Type B pancreatic cell (in vitro differentiated cells): ENCODE measurements around the gene HDDC3. TPM values are rescaled to one million over a fixed set of nuclear protein-coding genes. Genes with fewer than 3 reads are reported as not detected.
"Not testable (repeated sequence)": the region's sequence is repeated elsewhere in the genome, so short reads cannot be mapped to it uniquely, and the experiment has no call there.

Experiments used
- DNase-seq: peaks from one replicate; pipeline ENCODE4 v3.0.0; 2021; ENCODE audit warnings: mixed read lengths; ENCODE audit not compliant: unreplicated experiment; ENCODE audit errors: extremely low spot score
- H3K27ac Mint-ChIP-seq: 2 replicates; pipeline ENCODE4 v1.8.0; 2021; ENCODE audit warnings: mild to moderate bottlenecking, mixed read lengths
- H3K27me3 Mint-ChIP-seq: 2 replicates; pipeline ENCODE4 v1.8.0; 2021; ENCODE audit warnings: mixed read lengths
- H3K36me3 Mint-ChIP-seq: 2 replicates; pipeline ENCODE4 v1.8.0; 2021; ENCODE audit warnings: mixed read lengths
- H3K4me1 Mint-ChIP-seq: one replicate; pipeline ENCODE4 v1.8.0; 2021; ENCODE audit warnings: mixed read lengths; ENCODE audit not compliant: unreplicated experiment
- H3K4me3 Mint-ChIP-seq: 2 replicates; pipeline ENCODE4 v1.8.0; 2021; ENCODE audit warnings: mild to moderate bottlenecking, mixed read lengths
- H3K9me3 Mint-ChIP-seq: 2 replicates; pipeline ENCODE4 v1.8.0; 2021; ENCODE audit warnings: mixed read lengths
- total RNA-seq: library from RNA; stranded (reverse); gene quantifications from 2 replicates; pipeline ENCODE4 v1.2.1, GENCODE V29; 2021; ENCODE audit warnings: low replicate concordance
- TF ChIP-seq, protein P1 (sequence below): fragments of 200-600 bp; sonication (generic); conservative IDR thresholded peaks from 2 replicates; pipeline ENCODE4 v1.5.0; 2021; ENCODE audit warnings: antibody characterized with exemption, mild to moderate bottlenecking

Gene HDDC3
- total RNA-seq, 1 donor from 2014 or later = 16.8 TPM

DNA sequence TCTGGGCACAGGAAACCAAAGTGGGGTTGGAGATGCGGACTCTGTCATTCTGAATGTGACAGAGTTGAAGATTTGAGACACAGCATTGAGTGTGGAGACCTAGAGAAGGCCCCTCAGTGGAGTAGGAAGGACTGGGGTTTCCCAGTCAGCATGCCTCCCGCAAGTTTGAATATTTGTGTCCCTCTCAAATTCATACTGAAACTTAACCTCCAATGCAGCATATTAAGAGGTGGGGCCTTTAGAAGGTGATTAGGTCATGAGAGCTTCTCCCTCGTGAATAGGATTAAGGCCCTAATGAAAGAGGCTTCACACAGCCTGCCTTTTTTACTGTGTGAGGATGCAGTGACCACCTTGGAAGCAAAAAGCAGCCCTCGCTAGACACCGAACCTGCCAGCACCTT is 8.0 kb downstream of the HDDC3 start:
- H3K36me3 Mint-ChIP-seq = peaks cover 5% of the 10 kb centered on the region
- H3K27ac Mint-ChIP-seq = no peak overlapping the region

DNA sequence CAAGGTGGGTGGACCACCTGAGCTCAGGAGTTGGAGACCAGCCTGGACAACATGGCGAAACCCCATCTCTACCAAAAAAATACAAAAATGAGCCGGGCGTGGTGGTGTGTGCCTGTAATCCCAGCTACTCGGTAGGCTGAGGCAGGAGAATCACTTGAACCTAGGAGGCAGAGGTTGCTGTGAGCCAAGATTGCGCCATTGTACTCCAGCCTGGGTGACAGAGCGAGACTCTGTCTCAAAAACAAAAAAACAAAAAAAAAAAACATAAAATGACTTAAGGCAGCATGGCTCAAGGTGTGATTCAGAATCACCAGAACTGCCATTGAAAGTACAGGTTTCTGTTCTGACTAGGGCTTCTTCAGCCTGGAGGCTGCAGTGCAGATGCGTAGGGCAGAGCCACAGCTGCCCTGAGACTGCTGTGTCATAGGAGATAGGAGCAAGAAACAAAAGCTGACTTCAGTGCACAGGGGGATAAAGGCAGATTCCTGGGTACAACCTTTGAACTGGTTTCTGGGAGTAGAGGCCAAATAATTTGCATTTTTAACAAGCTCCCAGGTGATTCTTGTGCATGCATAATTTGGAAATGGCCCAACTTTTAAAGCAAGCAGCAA is 9.5 kb downstream of the HDDC3 start:
- not testable (repeated sequence) for H3K9me3 Mint-ChIP-seq, DNase-seq, H3K36me3 Mint-ChIP-seq, H3K4me1 Mint-ChIP-seq, H3K4me3 Mint-ChIP-seq, H3K27ac Mint-ChIP-seq, H3K27me3 Mint-ChIP-seq

More for the DNA sequence above, 8.0 kb downstream of the HDDC3 start:
- DNase-seq = no peak
- TF ChIP-seq, protein P1, sequence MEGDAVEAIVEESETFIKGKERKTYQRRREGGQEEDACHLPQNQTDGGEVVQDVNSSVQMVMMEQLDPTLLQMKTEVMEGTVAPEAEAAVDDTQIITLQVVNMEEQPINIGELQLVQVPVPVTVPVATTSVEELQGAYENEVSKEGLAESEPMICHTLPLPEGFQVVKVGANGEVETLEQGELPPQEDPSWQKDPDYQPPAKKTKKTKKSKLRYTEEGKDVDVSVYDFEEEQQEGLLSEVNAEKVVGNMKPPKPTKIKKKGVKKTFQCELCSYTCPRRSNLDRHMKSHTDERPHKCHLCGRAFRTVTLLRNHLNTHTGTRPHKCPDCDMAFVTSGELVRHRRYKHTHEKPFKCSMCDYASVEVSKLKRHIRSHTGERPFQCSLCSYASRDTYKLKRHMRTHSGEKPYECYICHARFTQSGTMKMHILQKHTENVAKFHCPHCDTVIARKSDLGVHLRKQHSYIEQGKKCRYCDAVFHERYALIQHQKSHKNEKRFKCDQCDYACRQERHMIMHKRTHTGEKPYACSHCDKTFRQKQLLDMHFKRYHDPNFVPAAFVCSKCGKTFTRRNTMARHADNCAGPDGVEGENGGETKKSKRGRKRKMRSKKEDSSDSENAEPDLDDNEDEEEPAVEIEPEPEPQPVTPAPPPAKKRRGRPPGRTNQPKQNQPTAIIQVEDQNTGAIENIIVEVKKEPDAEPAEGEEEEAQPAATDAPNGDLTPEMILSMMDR = no peak
- H3K27me3 Mint-ChIP-seq = no peaks in the 10 kb centered on the region
- no peaks in the 10 kb centered on the region for H3K9me3 Mint-ChIP-seq
- H3K4me3 Mint-ChIP-seq = no peak overlapping the region
- no peaks in the 10 kb centered on the region for H3K4me1 Mint-ChIP-seq

DNA sequence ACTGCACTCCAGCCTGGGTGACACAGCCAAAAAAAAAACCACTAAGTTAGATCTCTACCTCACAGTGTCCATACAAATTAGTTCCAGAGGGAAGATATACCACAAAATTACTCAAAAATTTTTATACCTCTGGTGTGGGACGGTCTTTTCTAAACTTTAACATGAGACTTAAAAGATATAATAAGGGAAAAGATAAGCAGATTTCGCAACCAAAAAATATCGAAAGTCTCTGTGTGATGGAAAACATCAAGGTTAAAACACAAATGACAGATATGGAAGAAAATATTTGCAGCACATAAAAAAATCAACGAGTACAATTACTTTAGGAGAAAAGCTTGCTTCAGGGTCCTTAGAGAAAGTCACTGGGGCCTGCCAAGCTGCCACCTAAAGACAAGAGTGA is 10.5 kb downstream of the HDDC3 start:
- Mint-ChIP-seq H3K4me1 (no peaks in the 10 kb centered on the region), H3K36me3 (peaks cover 8% of the 10 kb centered on the region), H3K27me3 (no peaks in the 10 kb centered on the region), H3K4me3 (no peak overlapping the region), H3K9me3 (no peaks in the 10 kb centered on the region), H3K27ac (no peak overlapping the region)
- no peak for DNase-seq
- TF ChIP-seq, protein P1 = no peak

DNA sequence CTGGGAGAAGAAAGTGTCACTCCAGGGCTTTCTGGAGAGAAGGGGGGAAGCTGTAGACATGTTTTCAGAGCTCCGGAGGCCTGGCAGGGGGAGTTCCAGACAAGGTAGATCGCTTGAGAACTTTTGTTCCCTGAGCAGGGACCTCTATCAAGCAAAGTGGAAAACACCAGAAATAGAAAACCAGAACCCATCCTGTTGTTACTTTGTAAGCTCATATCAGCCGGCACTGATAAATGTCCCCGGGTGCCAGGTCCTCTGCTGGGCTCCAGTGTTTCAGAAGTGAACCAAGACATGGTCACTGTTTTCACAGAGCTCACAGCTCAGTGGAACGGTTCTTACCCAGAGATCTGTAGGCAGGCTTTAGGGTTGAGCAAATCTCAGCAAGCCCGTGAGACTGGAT is 13.5 kb downstream of the HDDC3 start:
- Mint-ChIP-seq H3K4me1 (no peaks in the 10 kb centered on the region), H3K9me3 (no peaks in the 10 kb centered on the region), H3K27me3 (no peaks in the 10 kb centered on the region), H3K36me3 (peaks cover 12% of the 10 kb centered on the region), H3K4me3 (no peak overlapping the region), H3K27ac (no peak overlapping the region)
- no peak for DNase-seq
- TF ChIP-seq, protein P1 = no peak

DNA sequence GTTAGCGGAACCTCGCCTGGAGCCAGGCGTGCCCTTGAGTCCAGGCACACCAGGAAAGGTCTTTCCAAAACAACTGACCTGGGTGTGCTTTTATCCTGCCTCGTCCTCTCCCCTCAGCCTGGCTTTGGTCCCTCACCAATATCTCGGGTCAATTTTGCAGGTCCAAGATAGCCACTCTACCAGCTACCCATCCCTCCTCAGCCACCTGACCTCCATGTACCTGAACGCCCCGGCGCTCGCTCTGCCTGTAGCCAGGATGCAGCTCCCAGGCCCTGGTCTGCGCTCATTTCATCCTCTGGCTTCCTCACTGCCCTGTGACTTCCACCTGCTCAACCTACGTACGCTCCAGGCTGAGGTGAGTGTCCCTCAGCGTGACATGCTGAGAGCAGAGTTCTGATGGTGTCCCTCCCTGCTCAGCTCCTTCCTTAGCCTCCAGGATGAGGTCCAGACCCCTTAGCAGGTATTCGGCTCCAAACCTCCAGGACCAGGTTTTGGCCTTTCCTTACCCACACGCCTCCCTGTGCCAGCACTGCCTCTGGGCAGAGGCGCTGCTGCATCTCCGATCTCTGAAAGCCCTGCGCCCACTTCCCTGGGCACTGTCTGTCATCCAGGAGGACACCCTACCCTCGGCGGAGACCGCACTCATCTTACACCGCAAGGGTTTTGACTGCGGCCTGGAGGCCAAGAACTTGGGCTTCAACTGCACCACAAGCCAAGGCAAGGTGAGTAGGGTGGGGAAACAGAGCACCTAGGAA is 14.1 kb downstream of the HDDC3 start:
- Mint-ChIP-seq H3K27ac (no peak overlapping the region), H3K4me1 (no peaks in the 10 kb centered on the region), H3K27me3 (no peaks in the 10 kb centered on the region), H3K36me3 (peaks cover 12% of the 10 kb centered on the region), H3K4me3 (no peak overlapping the region), H3K9me3 (no peaks in the 10 kb centered on the region)
- no peak for DNase-seq
- TF ChIP-seq, protein P1 = no peak

DNA sequence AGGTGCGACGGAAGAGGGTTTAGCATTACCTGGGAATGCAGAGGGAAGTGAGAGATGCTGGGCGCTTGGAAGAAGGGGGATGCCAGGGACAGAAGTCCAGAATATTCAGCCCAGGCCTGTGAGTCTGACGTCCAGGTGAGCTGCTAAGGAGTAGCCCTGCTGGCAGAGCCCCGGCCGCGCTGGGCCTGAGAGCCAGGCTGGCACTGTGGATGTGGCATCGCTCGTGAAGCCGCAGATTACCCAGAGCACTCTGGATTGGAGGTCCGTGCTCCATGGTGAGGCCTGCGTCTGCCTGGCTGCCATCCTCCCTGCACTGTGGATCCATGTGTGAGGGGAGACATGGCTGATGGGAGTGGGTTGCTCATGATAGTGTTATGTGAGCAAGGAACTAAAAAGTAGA is 14.8 kb downstream of the HDDC3 start:
- Mint-ChIP-seq H3K9me3 (no peaks in the 10 kb centered on the region), H3K27me3 (no peaks in the 10 kb centered on the region), H3K4me3 (no peak overlapping the region), H3K36me3 (peaks cover 12% of the 10 kb centered on the region), H3K4me1 (no peaks in the 10 kb centered on the region), H3K27ac (no peak overlapping the region)
- no peak for DNase-seq
- TF ChIP-seq, protein P1 = no peak
